SH-SY5Y (cell line): ENCODE data around the gene PTPRR.
A peak's percentile ranks its signal among the peaks of the same experiment; 100 is the strongest.

Experiments used
- GATA2 ChIP-seq: IDR thresholded peaks from 2 replicates; pipeline ENCODE4 v1.6.1; 2011; ENCODE audit warnings: mild to moderate bottlenecking, low read depth, low read length
- GATA3 ChIP-seq: IDR thresholded peaks from 2 replicates; pipeline ENCODE4 v1.6.1; 2011; ENCODE audit warnings: low read depth, mild to moderate bottlenecking, low read length, moderate library complexity

GRCh38 chr12:70733385-70733784 lies 187.2 kb downstream of the PTPRR start:
- TF ChIP-seq GATA2 (peak; percentile 63; the same call in 1 of the 2 replicates), GATA3 (peak; percentile 51; the same call in 1 of the 2 replicates)
